HepG2 (cell line): Measurements from ENCODE around the gene CNTROB. TPM values are rescaled to one million over a fixed set of nuclear protein-coding genes. Genes with fewer than 3 reads are reported as not detected.
"Not testable (repeated sequence)": the region's sequence is repeated elsewhere in the genome, so short reads cannot be mapped to it uniquely, and the experiment has no call there.

ENCODE experiments used
- ATAC-seq: fragments of 200-7000 bp; cut with Tn5 transposase; 3 replicates; pipeline ENCODE4 v1.9.1; 2020; ENCODE audit warnings: mild to moderate bottlenecking, moderate library complexity
- BruUV-seq: library from RNA; stranded (reverse); fragments of 400-500 nt; replicated peaks from 2 replicates; lab custom pipeline; 2021; lab: Mats Ljungman, UMichigan
- CTCF ChIA-PET: fragments of 300-600 bp; formaldehyde crosslinking; extraction: SDS; loops from one replicate; lab custom pipeline; 2021; ENCODE audit warnings: low total read pairs, inconsistent platforms, low intra/inter-chr PET ratio; lab: Yijun Ruan, JAX
- POLR2A ChIA-PET: fragments of 350-600 bp; sonication (Branson Sonifier 250); formaldehyde crosslinking; loops from one replicate; lab custom pipeline; 2020; ENCODE audit warnings: antibody characterized with exemption, inconsistent platforms; lab: Yijun Ruan, JAX
- DNase-seq: peaks from one replicate; pipeline ENCODE4 v3.0.0-alpha.2; 2015; ENCODE audit warnings: low spot score
- FAIRE-seq: peaks from 3 replicates; lab custom pipeline; 2011; peaks lifted over from hg19 to GRCh38; lab: Jason Lieb, UNC
- H2AFZ ChIP-seq: one replicate; pipeline ENCODE4 v1.6.1; 2011; ENCODE audit warnings: low read length, inconsistent platforms
- H3K27ac ChIP-seq: fragments of 300-600 bp; 3 replicates; pipeline ENCODE4 v1.8.0; 2011; ENCODE audit warnings: mixed run types, mild to moderate bottlenecking, mixed read lengths, low read length, inconsistent platforms; ENCODE audit not compliant: insufficient read depth; ENCODE audit errors: extremely low read length
- H3K27me3 ChIP-seq, 2 experiments: fragments of 200-600 bp in 1 of 2; 2 replicates in 1 of 2; 3 replicates in 1 of 2; pipeline versions ENCODE4 v1.6.0 to v1.8.0; 2011; ENCODE audit warnings: low read length in 2 of 2, mild to moderate bottlenecking in 2 of 2, moderate library complexity in 2 of 2, inconsistent platforms in 1 of 2; ENCODE audit not compliant: insufficient read depth in 2 of 2, control insufficient read depth in 1 of 2
- H3K36me3 ChIP-seq, 2 experiments: fragments of 200-600 bp in 1 of 2; replicated peaks in 1 of 2; 2 replicates in 1 of 2; 3 replicates in 1 of 2; pipeline versions ENCODE4 v1.5.1 to v1.8.0; 2011; ENCODE audit warnings: low read length in 2 of 2, inconsistent platforms in 1 of 2; ENCODE audit not compliant: insufficient read depth in 2 of 2, control insufficient read depth in 1 of 2
- H3K4me1 ChIP-seq: 2 replicates; pipeline ENCODE4 v1.5.1; 2012; ENCODE audit warnings: low read length, inconsistent platforms; ENCODE audit not compliant: insufficient read depth
- H3K4me2 ChIP-seq: 2 replicates; pipeline ENCODE4 v1.6.0; 2011; ENCODE audit warnings: low read depth, low read length, inconsistent platforms
- H3K4me3 ChIP-seq, 3 experiments: fragments of 200-600 bp in 1 of 3; sonication (generic), shearing (Covaris generic) in 1 of 3; replicated peaks in 1 of 3; 2 replicates each; pipeline ENCODE4 v1.5.1; 2011 to 2016; ENCODE audit warnings: low read length in 3 of 3, inconsistent platforms in 2 of 3, low read depth in 2 of 3, mild to moderate bottlenecking in 2 of 3, control low read depth in 1 of 3, mixed read lengths in 1 of 3; ENCODE audit not compliant: insufficient read depth in 1 of 3
- H3K79me2 ChIP-seq: one replicate; pipeline ENCODE4 v1.6.1; 2011; ENCODE audit warnings: low read length, inconsistent platforms; ENCODE audit not compliant: insufficient read depth
- H3K9ac ChIP-seq: 2 replicates; pipeline ENCODE4 v1.6.0; 2011; ENCODE audit warnings: mild to moderate bottlenecking, low read depth, low read length, inconsistent platforms; ENCODE audit not compliant: insufficient read depth
- H3K9me3 ChIP-seq: 2 replicates; pipeline ENCODE4 v1.5.1; 2012; ENCODE audit warnings: mild to moderate bottlenecking, low read length
- H4K20me1 ChIP-seq: 2 replicates; pipeline ENCODE4 v1.6.0; 2011; ENCODE audit warnings: inconsistent platforms, mild to moderate bottlenecking, low read length, moderate library complexity; ENCODE audit not compliant: insufficient read depth
- ARNT ChIP-seq: fragments of 450-650 bp; IDR thresholded peaks from 2 replicates; pipeline ENCODE4 v1.6.1; 2017
- CBFB ChIP-seq: sonication (generic); formaldehyde crosslinking; IDR thresholded peaks from 2 replicates; pipeline ENCODE4 v1.4.0; 2020; ENCODE audit warnings: missing genetic modification reagents
- ESRRA ChIP-seq: sonication (generic); formaldehyde crosslinking; IDR thresholded peaks from 2 replicates; pipeline ENCODE4 v1.5.1; 2020; ENCODE audit warnings: mild to moderate bottlenecking, low read depth, missing genetic modification reagents
- FOXP1 ChIP-seq, 2 experiments: fragments of 450-650 bp in 1 of 2; IDR thresholded peaks; 2 replicates each; pipeline ENCODE4 v1.6.1; 2017 to 2018; ENCODE audit warnings: antibody characterized with exemption in 1 of 2
- HMG20B ChIP-seq: conservative IDR thresholded peaks from 2 replicates; pipeline ENCODE4 v1.6.1; 2016; ENCODE audit warnings: missing genetic modification reagents, missing compliant biosample characterization
- IRF9 ChIP-seq: sonication (generic); formaldehyde crosslinking; IDR thresholded peaks from 2 replicates; pipeline ENCODE4 v1.8.0; 2022; ENCODE audit warnings: missing genetic modification reagents, mild to moderate bottlenecking, borderline replicate concordance
- KMT2B ChIP-seq: IDR thresholded peaks from 2 replicates; pipeline ENCODE4 v1.6.1; 2016; ENCODE audit warnings: missing genetic modification reagents, missing compliant biosample characterization
- MLLT10 ChIP-seq: sonication (generic); formaldehyde crosslinking; IDR thresholded peaks from 2 replicates; pipeline ENCODE4 v1.4.0; 2020; ENCODE audit warnings: missing genetic modification reagents
- MXI1 ChIP-seq: IDR thresholded peaks from 3 replicates; pipeline ENCODE4 v1.6.1; 2012; ENCODE audit warnings: low read depth, low read length, inconsistent platforms, borderline replicate concordance
- NR2C2 ChIP-seq: sonication (generic); formaldehyde crosslinking; IDR thresholded peaks from 2 replicates; pipeline ENCODE4 v1.4.0; 2020; ENCODE audit warnings: missing genetic modification reagents, mild to moderate bottlenecking, moderate library complexity, borderline replicate concordance
- PRDM4 ChIP-seq: sonication (generic); formaldehyde crosslinking; IDR thresholded peaks from 2 replicates; pipeline ENCODE4 v1.9.0; 2021; ENCODE audit warnings: missing genetic modification reagents, borderline replicate concordance
- SMAD9 ChIP-seq: sonication (generic); formaldehyde crosslinking; IDR thresholded peaks from 2 replicates; pipeline ENCODE4 v1.5.1; 2020; ENCODE audit warnings: mild to moderate bottlenecking, missing genetic modification reagents
- TEAD2 ChIP-seq: sonication (generic); formaldehyde crosslinking; IDR thresholded peaks from 2 replicates; pipeline ENCODE4 v1.9.0; 2021; ENCODE audit warnings: missing genetic modification reagents
- YEATS2 ChIP-seq: sonication (generic); formaldehyde crosslinking; IDR thresholded peaks from 2 replicates; pipeline ENCODE4 v1.4.0; 2020; ENCODE audit warnings: missing genetic modification reagents, borderline replicate concordance
- ZBTB26 ChIP-seq: IDR thresholded peaks from 2 replicates; pipeline ENCODE4 v1.6.1; 2016; ENCODE audit warnings: missing compliant biosample characterization, missing genetic modification reagents, borderline replicate concordance
- ZNF44 ChIP-seq: sonication (generic); formaldehyde crosslinking; IDR thresholded peaks from 2 replicates; pipeline ENCODE4 v1.5.1; 2020; ENCODE audit warnings: mild to moderate bottlenecking, missing genetic modification reagents
- WGBS: methylation state at CpG from one replicate; pipeline ENCODE4 v1.1.6; 2017; ENCODE audit warnings: low lambda C conversion rate; 5-methylcytosine and 5-hydroxymethylcytosine counted together
- in situ Hi-C: cut with HindIII; loops from 2 replicates; pipeline ENCODE4 v1.10.0; 2017; ENCODE audit warnings: low pct_unique_long_range_greater_than_20kb; ENCODE audit not compliant: extremely low pct_ligation_motif_present
- intact Hi-C: fragments of 100-400 bp; cut with micrococcal nuclease; formaldehyde crosslinking; loops from one replicate; pipeline ENCODE4 v1.10.0; 2022; ENCODE audit not compliant: unreplicated experiment
- polyA plus RNA-seq, 8 experiments: library from polyadenylated mRNA; depleted of rRNA in 3 of 8; stranded (reverse) in 7 of 8; unstranded in 1 of 8; fragments of >200 nt; fragmentation: Illumina TruSeq in 4 of 8; extraction: Trizol in 4 of 8; gene quantifications; 2 replicates each; pipeline versions ENCODE4 v1.2.1 to v1.2.3, GENCODE V29; 2011 to 2016; ENCODE audit warnings: low read depth in 4 of 8, missing spikeins in 1 of 8, mixed read lengths in 1 of 8; ENCODE audit not compliant: insufficient read depth in 1 of 8
- total RNA-seq, 5 experiments: library from RNA; depleted of rRNA; stranded (reverse); fragments of >200 nt; fragmentation: Illumina TruSeq; extraction: Trizol; gene quantifications; 2 replicates each; pipeline ENCODE4 v1.2.3, GENCODE V29; 2016; ENCODE audit warnings: low read depth in 1 of 5

The CNTROB gene
- total and polyA plus RNA-seq, 2 of the 13 experiments (the other 11 are each of a cell fraction or from before 2014, with no cell fraction given): 21.2 to 24.1 TPM

GRCh38 chr17:7951143-7951792, 19.3 kb downstream of the CNTROB start:
- Histone ChIP-seq H3K4me1 (no peaks in the 10 kb centered on the region), H4K20me1 (no peaks in the 10 kb centered on the region), H2AFZ (no peak overlapping the region), H3K9ac (no peak overlapping the region), H3K27ac (no peak overlapping the region), H3K4me3 (no peak overlapping the region), H3K4me2 (no peak overlapping the region), H3K79me2 (no peaks in the 10 kb centered on the region), H3K27me3 (no peaks in the 10 kb centered on the region), H3K9me3 (no peaks in the 10 kb centered on the region), H3K36me3 (peaks cover 1 to 28% of the 10 kb centered on the region in 2 experiments; a peak in 2 of 5 replicates)
- ATAC-seq (no peak), FAIRE-seq (no peak), DNase-seq (no peak)
- TF ChIP-seq ARNT (no peak), CBFB (no peak), MXI1 (no peak), PRDM4 (CRISPR knock-in tag) (no peak), NR2C2 (CRISPR knock-in tag) (no peak), ZBTB26 (CRISPR knock-in tag) (no peak), FOXP1 (IDR thresholded peaks at IDR 0.05) (no peak), FOXP1 (CRISPR knock-in tag; IDR thresholded peaks at IDR 0.05) (no peak), YEATS2 (CRISPR knock-in tag) (no peak), ESRRA (no peak), SMAD9 (CRISPR knock-in tag) (no peak), IRF9 (CRISPR knock-in tag) (no peak), TEAD2 (CRISPR knock-in tag) (no peak), KMT2B (no peak), HMG20B (no peak), ZNF44 (CRISPR knock-in tag) (no peak), MLLT10 (CRISPR knock-in tag) (no peak)
- no TSS peak for BruUV-seq
- in situ Hi-C loops (no loop called here), intact Hi-C loops (no loop called here)
- POLR2A ChIA-PET: no interaction called here
- WGBS: 78% methylated on average over 5 of the region's 5 CpGs
- CTCF ChIA-PET: no interaction called here

GRCh38 chr17:7953266-7953665, 21.3 kb downstream of the CNTROB start:
- ATAC-seq, H3K9ac ChIP-seq, POLR2A ChIA-PET, H3K9me3 ChIP-seq, intact Hi-C loops, CTCF ChIA-PET, H3K4me2 ChIP-seq, DNase-seq, H3K4me1 ChIP-seq, H3K27me3 ChIP-seq, BruUV-seq, H3K79me2 ChIP-seq, H3K4me3 ChIP-seq, H3K27ac ChIP-seq, H4K20me1 ChIP-seq, FAIRE-seq, in situ Hi-C loops, H2AFZ ChIP-seq: not testable (repeated sequence)
- WGBS: 90% methylated on average over 13 of the region's 13 CpGs
- peaks cover 0 to 13% of the 10 kb centered on the region in 2 experiments; a peak in 2 of 5 replicates for H3K36me3 ChIP-seq
